GM19452 (cell line): ENCODE measurements around the gene TMEM74B.

Experiments
- ATAC-seq: cut with Tn5 transposase; IDR thresholded peaks from one replicate; pipeline ENCODE4 v1.9.1; 2021; ENCODE audit not compliant: unreplicated experiment

Gene TMEM74B

GRCh38 chr20:1183153-1183552, 1.6 kb downstream of the TMEM74B start:
- ATAC-seq = no peak

GRCh38 chr20:1182106-1182505, 2.7 kb downstream of the TMEM74B start:
- ATAC-seq = no peak

GRCh38 chr20:1180949-1181348, 3.8 kb downstream of the TMEM74B start:
- no peak for ATAC-seq

- no peak for ATAC-seq
Observed at GRCh38 chr20:1178623-1179022, 6.2 kb downstream of the TMEM74B start.

GRCh38 chr20:1178103-1178502, 6.7 kb downstream of the TMEM74B start:
- ATAC-seq = no peak

GRCh38 chr20:1177680-1178079, 7.1 kb downstream of the TMEM74B start:
- no peak for ATAC-seq

- ATAC-seq = no peak
Observed at GRCh38 chr20:1174787-1175186, 10.0 kb downstream of the TMEM74B start.

- no peak for ATAC-seq
Observed at GRCh38 chr20:1173698-1174097, 11.1 kb downstream of the TMEM74B start.

GRCh38 chr20:1171461-1172093, 13.2 kb downstream of the TMEM74B start:
- ATAC-seq = no peak

- no peak for ATAC-seq
Observed at GRCh38 chr20:1169224-1169623, 15.6 kb downstream of the TMEM74B start.

- ATAC-seq = no peak
Observed at GRCh38 chr20:1166948-1167720, 17.6 kb downstream of the TMEM74B start.

GRCh38 chr20:1165941-1166340, 18.8 kb downstream of the TMEM74B start:
- ATAC-seq = no peak

- ATAC-seq = no peak
Observed at GRCh38 chr20:1165521-1165920, 19.3 kb downstream of the TMEM74B start.

GRCh38 chr20:1164871-1165270, 19.9 kb downstream of the TMEM74B start:
- no peak for ATAC-seq

GRCh38 chr20:1163653-1164052, 21.1 kb downstream of the TMEM74B start:
- no peak for ATAC-seq

- ATAC-seq = no peak
Observed at GRCh38 chr20:1163105-1163504, 21.7 kb downstream of the TMEM74B start.

GRCh38 chr20:1160991-1161390, 23.8 kb downstream of the TMEM74B start:
- no peak for ATAC-seq

- ATAC-seq = no peak
Observed at GRCh38 chr20:1160496-1160895, 24.3 kb downstream of the TMEM74B start.

GRCh38 chr20:1155342-1155741, 29.4 kb downstream of the TMEM74B start:
- no peak for ATAC-seq

GRCh38 chr20:1154691-1155090, 30.1 kb downstream of the TMEM74B start:
- no peak for ATAC-seq

- ATAC-seq = no peak
Observed at GRCh38 chr20:1154226-1154625, 30.6 kb downstream of the TMEM74B start.

- ATAC-seq = no peak
Observed at GRCh38 chr20:1150968-1151367, 33.8 kb downstream of the TMEM74B start.

- ATAC-seq = no peak
Observed at GRCh38 chr20:1150218-1150617, 34.6 kb downstream of the TMEM74B start.
